ENCODE measurements around the gene GSTO1.
A peak's percentile ranks its signal among the peaks of the same experiment; 100 is the strongest.
"Not testable (repeated sequence)": the region's sequence is repeated elsewhere in the genome, so short reads cannot be mapped to it uniquely, and the experiment has no call there.

Gene GSTO1

DNA sequence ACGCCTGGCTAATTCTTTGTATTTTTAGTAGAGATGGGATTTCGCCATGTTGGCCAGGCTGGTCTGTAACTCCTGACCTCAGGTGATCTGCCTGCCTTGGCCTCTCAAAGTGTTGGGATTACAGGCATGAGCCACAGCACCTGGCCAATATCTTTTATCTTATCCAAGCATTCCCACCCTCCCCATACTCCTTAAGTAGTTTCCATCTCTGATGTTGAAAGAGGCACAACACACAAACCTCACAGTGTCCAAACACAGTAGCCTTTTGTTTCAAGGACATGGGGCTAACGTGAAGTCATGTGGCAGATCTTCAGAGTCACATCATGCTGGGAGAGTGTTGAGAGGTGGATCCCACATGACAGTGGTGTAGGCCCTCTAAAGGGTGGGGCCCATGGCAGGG, 11.7 kb upstream of the GSTO1 start:
- H3K4me1 Mint-ChIP-seq (ENCODE audit: low read depth); H3K4me3 Mint-ChIP-seq: not testable (repeated sequence)

DNA sequence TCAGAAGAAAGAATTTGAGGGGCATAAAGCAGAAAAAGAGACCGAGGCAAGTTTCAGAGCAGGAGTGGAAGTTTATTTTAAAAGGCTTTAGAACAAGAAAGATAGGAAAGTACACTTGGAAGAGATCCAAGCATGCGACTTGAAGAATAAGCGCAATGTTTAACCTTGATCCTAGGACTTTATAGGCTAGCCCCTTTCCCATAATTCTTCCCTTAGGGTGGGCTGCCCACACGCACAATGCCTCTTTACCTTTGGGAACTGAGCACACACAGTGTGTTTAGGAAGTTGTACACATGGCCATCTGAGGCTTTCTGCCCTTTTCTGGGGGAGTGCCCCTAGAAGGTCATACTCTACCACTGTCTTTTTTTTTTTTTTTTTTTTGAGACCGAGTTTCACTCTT, 11.2 kb upstream of the GSTO1 start:
- Mint-ChIP-seq H3K27me3 (peaks cover 5% of the 10 kb centered on the region), H3K4me3 (no peak overlapping the region), H3K27ac (no peak overlapping the region), H3K9me3 (ENCODE audit: low read depth) (peaks cover 4% of the 10 kb centered on the region), H3K4me1 (ENCODE audit: low read depth) (no peaks in the 10 kb centered on the region), H3K36me3 (no peaks in the 10 kb centered on the region)

More for the DNA sequence above, 11.7 kb upstream of the GSTO1 start:
- H3K27me3 Mint-ChIP-seq; H3K36me3 Mint-ChIP-seq; H3K27ac Mint-ChIP-seq; H3K9me3 Mint-ChIP-seq (ENCODE audit: low read depth): not testable (repeated sequence)

DNA sequence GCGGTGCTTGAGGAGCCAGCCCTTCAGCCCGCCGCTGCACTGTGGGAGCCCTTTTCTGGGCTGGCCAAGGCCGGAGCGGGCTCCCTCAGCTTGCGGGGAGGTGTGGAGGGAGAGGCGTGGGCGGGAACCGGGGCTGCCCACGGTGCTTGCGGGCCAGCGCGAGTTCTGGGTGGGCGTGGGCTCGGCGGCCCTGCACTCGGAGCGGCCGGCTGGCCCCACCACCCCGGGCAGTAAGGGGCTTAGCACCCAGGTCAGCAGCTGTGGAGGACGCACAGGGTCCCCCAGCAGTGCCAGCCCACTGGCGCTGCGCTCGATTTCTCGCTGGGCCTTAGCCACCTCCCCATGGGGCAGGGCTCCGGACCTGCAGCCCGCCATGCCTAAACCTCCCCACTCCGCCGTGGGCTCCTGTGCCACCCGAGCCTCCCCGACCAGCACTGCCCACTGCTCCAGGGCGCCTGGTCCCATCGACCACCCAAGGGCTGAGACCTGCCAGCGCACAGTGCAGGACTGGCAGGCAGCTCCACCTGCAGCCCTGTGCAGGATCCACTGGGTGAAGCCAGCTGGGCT, 9.5 kb upstream of the GSTO1 start:
- Mint-ChIP-seq H3K4me1 (ENCODE audit: low read depth) (no peaks in the 10 kb centered on the region), H3K36me3 (no peaks in the 10 kb centered on the region), H3K9me3 (ENCODE audit: low read depth) (peaks cover 4% of the 10 kb centered on the region), H3K27ac (no peak overlapping the region), H3K27me3 (peaks cover 5% of the 10 kb centered on the region), H3K4me3 (no peak overlapping the region)

DNA sequence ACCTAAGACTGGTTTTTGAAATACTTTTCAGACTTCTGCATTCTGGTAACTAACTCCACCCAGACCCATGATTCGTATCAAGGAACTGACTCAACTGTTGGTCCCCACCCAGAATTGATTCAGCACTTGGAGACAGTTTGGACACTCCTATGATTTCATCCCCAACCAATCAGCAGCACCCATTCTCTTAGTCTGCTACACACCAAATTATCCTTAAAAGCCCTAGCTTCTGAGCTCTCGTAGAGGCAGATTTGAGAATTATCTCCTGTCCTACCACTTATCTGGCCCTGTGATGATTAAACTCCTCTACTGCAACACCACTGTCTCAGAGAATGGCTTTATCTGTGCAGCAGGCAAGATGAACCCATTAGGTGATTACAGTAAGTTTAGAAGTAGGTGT, 7.7 kb upstream of the GSTO1 start:
- Mint-ChIP-seq H3K4me1 (ENCODE audit: low read depth) (no peaks in the 10 kb centered on the region), H3K4me3 (no peak overlapping the region), H3K27me3 (no peaks in the 10 kb centered on the region), H3K9me3 (ENCODE audit: low read depth) (peaks cover 4% of the 10 kb centered on the region), H3K27ac (no peak overlapping the region), H3K36me3 (no peaks in the 10 kb centered on the region)

DNA sequence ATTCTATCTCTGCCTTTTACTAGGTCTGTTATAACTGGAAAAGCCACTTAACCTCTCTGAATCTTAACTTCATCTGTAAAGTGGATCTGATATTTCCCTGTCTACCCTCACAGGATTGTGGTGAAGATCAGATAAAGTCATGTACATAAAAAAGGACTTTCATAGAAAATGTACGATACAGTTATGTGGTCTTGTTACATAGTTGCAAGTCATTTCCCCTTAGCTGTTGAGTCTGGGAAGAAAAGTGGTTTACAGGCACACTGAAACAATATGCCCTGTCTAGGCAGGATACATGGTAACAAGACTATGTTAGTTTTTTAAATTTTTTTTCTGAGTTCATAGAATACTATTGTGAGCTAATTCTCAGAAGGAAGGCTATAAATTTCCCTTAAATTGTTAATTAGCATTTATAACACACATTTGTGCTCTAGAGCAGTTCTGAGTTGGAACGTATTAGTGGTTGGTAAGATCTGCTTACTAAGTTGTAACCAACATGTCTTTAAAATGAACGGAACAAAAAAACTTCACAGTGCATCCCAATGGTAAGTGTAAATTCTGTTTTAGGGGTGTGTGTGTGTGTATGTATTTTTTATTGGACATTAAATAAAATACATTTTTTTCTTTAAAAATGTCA, 7.1 kb upstream of the GSTO1 start:
- H3K9me3 Mint-ChIP-seq (ENCODE audit: low read depth), result peaks cover 4% of the 10 kb centered on the region
- no peaks in the 10 kb centered on the region for H3K4me1 Mint-ChIP-seq (ENCODE audit: low read depth)
- H3K36me3 Mint-ChIP-seq, result no peaks in the 10 kb centered on the region
- H3K4me3 Mint-ChIP-seq, result no peak overlapping the region
- no peak overlapping the region for H3K27ac Mint-ChIP-seq
- H3K27me3 Mint-ChIP-seq, result no peaks in the 10 kb centered on the region

DNA sequence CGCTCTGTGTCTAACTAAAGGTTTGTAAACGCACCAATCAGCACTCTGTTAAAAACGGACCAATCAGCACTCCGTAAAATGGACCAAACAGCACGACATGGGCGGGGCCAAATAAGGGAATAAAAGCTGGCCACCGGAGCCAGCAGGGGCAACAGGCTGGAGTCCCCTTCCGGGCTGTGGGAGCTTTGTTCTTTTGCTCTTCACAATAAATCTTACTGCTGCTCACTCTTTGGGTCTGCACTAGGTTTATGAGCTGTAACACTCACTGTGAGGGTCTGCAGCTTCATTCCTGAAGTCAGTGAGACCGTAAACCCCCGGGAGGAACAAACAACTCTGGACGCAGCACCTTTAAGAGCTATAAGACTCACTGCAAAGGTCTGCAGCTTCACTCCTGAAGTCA, 5.8 kb upstream of the GSTO1 start:
- not testable (repeated sequence) for H3K36me3 Mint-ChIP-seq; H3K9me3 Mint-ChIP-seq (ENCODE audit: low read depth); H3K27me3 Mint-ChIP-seq; H3K4me3 Mint-ChIP-seq; H3K27ac Mint-ChIP-seq
- H3K4me1 Mint-ChIP-seq (ENCODE audit: low read depth), result peaks cover 11% of the 10 kb centered on the region

- Mint-ChIP-seq H3K27ac (no peak overlapping the region), H3K9me3 (ENCODE audit: low read depth) (peaks cover 4% of the 10 kb centered on the region), H3K4me3 (no peak overlapping the region), H3K36me3 (no peaks in the 10 kb centered on the region), H3K4me1 (ENCODE audit: low read depth) (peaks cover 17% of the 10 kb centered on the region), H3K27me3 (no peaks in the 10 kb centered on the region)
Measured at GRCh38 chr10:104250371-104250770, 4.3 kb upstream of the GSTO1 start.

DNA sequence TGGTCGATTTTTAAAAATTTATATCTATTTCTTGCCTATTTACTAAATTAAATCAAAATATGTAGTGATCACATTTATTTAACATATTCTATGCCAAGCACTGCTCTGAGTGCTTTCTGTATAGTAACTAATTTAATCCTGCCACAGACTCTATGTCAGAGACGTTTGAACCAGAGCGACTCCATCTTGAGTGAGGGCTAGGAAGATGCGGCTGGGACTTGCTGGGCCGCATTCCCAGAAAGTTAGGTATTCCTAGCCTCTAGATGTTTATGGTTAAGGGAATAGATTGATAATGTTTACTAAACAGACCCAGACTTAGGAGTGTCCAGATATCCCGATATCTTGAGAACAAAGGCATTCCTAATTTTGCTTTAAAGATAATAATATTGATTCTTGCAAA, 3.2 kb upstream of the GSTO1 start:
- H3K27ac Mint-ChIP-seq, result no peak overlapping the region
- H3K27me3 Mint-ChIP-seq, result no peaks in the 10 kb centered on the region
- H3K36me3 Mint-ChIP-seq, result no peaks in the 10 kb centered on the region
- H3K4me3 Mint-ChIP-seq, result no peak overlapping the region
- H3K4me1 Mint-ChIP-seq (ENCODE audit: low read depth), result peaks cover 28% of the 10 kb centered on the region
- H3K9me3 Mint-ChIP-seq (ENCODE audit: low read depth), result peaks cover 4% of the 10 kb centered on the region

DNA sequence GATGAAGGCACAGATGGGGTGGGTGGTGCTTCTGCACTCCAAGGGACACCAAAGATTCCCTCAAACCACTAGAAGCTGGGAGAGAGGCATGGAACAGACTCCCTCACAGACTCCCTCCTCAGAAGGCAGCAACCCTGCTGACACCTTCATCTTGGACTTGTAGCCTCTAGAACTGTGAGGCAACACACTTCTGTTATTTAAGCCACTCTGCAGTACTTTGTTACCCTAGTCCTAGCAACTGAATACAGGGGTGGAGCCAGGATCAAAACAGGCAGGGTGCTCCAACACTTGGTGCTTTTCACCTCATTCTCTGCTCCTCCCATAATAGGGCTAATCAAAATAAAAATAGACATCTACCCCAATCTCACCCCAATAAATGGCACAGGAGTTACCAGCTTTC, 2.3 kb upstream of the GSTO1 start:
- H3K4me1 Mint-ChIP-seq (ENCODE audit: low read depth), result peaks cover 36% of the 10 kb centered on the region
- peaks cover 1% of the 10 kb centered on the region for H3K9me3 Mint-ChIP-seq (ENCODE audit: low read depth)
- no peak overlapping the region for H3K4me3 Mint-ChIP-seq
- H3K27me3 Mint-ChIP-seq, result no peaks in the 10 kb centered on the region
- H3K36me3 Mint-ChIP-seq, result peaks cover 2% of the 10 kb centered on the region
- no peak overlapping the region for H3K27ac Mint-ChIP-seq

DNA sequence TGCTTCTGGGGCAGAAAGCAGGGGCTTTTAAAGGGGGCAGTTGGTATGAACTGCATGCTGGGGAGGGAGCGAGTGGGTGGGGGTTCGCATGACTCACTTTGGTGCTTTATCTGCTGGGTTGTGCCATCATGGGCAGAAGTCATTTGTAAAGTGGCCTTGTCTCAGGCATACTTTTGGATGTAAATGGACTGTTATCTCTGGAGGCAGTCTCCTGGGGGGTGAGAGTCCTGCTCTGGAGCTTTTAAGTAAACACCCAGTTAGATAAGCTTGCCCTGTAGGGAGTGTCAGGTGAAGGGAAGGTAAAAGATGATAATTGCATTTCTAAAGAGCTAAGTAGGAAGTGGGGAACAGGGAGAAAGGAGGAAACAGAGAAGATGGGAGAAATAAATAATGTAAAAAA, 1.6 kb upstream of the GSTO1 start:
- H3K9me3 Mint-ChIP-seq (ENCODE audit: low read depth), result no peaks in the 10 kb centered on the region
- peaks cover 39% of the 10 kb centered on the region for H3K4me1 Mint-ChIP-seq (ENCODE audit: low read depth)
- H3K36me3 Mint-ChIP-seq, result peaks cover 5% of the 10 kb centered on the region
- H3K27me3 Mint-ChIP-seq, result no peaks in the 10 kb centered on the region
- peak overlapping the region; percentile 95 for H3K4me3 Mint-ChIP-seq
- H3K27ac Mint-ChIP-seq, result peak overlapping the region; percentile 98

DNA sequence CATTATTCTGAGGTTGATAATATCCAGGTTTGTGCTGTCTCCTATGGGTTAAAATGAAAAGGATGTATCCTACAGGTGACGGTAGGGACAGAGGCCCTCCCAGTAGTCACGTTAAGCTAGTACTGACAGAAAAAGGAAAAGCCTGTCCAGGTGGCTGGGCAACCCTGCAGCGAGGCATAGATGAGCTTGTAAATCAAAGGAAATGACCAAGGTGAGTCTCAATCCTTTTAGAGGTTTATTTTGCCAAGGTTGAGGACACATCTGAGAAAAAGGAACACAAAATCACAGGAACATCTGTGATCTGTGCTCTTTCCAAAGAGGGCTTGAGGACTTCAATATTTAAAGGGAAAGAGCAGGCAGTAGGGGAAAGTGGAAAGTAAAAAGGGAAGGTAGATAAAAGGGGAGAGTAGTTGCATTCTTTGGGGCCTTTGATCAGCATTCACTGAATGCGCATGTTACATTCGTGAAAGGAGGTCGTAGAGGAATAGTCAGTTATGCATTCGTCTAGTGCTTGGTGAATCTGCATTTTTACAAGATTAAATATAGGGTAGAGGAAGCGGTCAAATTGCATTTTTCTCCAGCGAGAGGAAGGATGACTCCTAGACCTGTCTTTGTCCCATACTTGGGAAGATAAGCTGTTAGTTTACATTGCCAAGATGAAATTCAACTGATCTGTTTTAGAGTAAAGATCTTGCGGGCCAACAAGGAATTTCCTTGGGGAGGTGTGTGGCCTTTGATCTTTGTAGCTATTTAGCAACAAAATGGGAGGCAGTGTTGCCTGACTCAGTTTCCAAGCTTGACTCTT, 884 bp upstream of the GSTO1 start:
- peaks cover 46% of the 10 kb centered on the region for H3K4me1 Mint-ChIP-seq (ENCODE audit: low read depth)
- H3K27ac Mint-ChIP-seq, result peak overlapping the region; percentile 98
- H3K4me3 Mint-ChIP-seq, result peak overlapping the region; percentile 95

DNA sequence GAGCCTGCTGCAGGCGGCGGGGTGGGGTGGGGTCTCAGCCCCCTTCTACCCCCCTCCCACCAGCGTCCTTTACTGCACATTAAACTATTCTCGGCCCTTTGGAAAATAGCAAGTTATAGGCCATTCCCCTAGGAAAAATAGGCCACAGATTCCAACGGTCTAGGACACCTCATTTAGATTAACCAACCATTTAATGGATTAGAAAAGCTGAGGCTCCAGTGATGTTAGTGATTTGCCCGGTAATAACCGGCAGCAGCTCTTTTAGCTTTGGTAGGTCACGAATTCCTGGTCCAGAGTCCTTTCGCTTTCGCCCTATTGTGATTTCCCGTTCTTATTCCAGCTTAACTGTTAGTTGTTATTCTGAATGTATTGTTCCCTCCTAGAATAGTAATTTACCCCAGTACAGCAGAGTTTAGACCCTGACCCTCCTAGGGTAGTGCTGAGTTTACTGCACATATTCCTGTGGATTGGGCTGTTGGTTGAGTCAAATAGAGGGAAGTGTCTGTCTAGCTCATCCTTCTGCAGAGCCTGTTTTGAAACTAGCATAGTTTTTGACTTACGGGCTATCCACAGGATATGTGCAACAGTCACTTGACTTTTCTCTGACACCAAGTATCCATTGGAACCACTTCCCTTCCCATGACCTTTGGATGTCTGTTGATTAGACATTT, 754 bp downstream of the GSTO1 start:
- H3K4me3 Mint-ChIP-seq, result peak overlapping the region; percentile 95
- H3K27ac Mint-ChIP-seq, result peak overlapping the region; percentile 98
- H3K36me3 Mint-ChIP-seq, result peaks cover 15% of the 10 kb centered on the region
- H3K9me3 Mint-ChIP-seq (ENCODE audit: low read depth), result no peaks in the 10 kb centered on the region
- H3K27me3 Mint-ChIP-seq, result no peaks in the 10 kb centered on the region
- peaks cover 63% of the 10 kb centered on the region for H3K4me1 Mint-ChIP-seq (ENCODE audit: low read depth)

More for the DNA sequence above, 884 bp upstream of the GSTO1 start:
- no peaks in the 10 kb centered on the region for H3K27me3 Mint-ChIP-seq
- peaks cover 5% of the 10 kb centered on the region for H3K36me3 Mint-ChIP-seq
- H3K9me3 Mint-ChIP-seq (ENCODE audit: low read depth), result no peaks in the 10 kb centered on the region

- Mint-ChIP-seq H3K27me3 (no peaks in the 10 kb centered on the region), H3K27ac (peak overlapping the region; percentile 98), H3K4me3 (peak overlapping the region; percentile 95), H3K4me1 (ENCODE audit: low read depth) (peaks cover 73% of the 10 kb centered on the region), H3K9me3 (ENCODE audit: low read depth) (no peaks in the 10 kb centered on the region), H3K36me3 (peaks cover 18% of the 10 kb centered on the region)
Measured at GRCh38 chr10:104256335-104256961, 1.8 kb downstream of the GSTO1 start.

DNA sequence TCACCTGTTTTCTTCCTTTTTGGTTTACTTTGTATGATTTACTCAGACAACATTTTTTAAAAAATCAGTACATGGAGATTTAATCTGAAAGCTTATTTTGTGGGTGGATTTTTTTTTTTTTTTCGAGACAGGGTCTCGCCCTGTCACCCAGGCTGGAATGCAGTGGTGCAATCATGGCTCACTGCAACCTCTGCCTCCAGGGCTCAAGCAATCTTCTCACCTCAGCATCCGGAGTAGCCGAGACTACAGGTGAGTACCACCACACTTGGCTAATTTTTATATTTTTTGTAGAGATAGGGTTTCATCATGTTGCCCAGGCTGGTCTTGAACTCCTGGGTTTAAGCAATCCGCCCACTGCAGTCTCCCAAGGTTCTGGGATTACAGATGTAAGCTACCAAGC, 2.5 kb downstream of the GSTO1 start:
- H3K36me3 Mint-ChIP-seq, result peaks cover 18% of the 10 kb centered on the region
- peak overlapping the region; percentile 84 for H3K27ac Mint-ChIP-seq
- H3K4me1 Mint-ChIP-seq (ENCODE audit: low read depth), result peaks cover 81% of the 10 kb centered on the region
- H3K4me3 Mint-ChIP-seq, result peak overlapping the region; percentile 95
- no peaks in the 10 kb centered on the region for H3K27me3 Mint-ChIP-seq
- H3K9me3 Mint-ChIP-seq (ENCODE audit: low read depth), result no peaks in the 10 kb centered on the region

GRCh38 chr10:104258209-104258608, 3.5 kb downstream of the GSTO1 start:
- Mint-ChIP-seq H3K27ac (peak overlapping the region; percentile 61), H3K27me3 (no peaks in the 10 kb centered on the region), H3K4me1 (ENCODE audit: low read depth) (peaks cover 82% of the 10 kb centered on the region), H3K36me3 (peaks cover 18% of the 10 kb centered on the region), H3K4me3 (no peak overlapping the region), H3K9me3 (ENCODE audit: low read depth) (no peaks in the 10 kb centered on the region)

All from activated naive CD8-positive, alpha-beta T cell (primary cell).